ENCODE measurements around the gene CELA3B.

The CELA3B gene

GRCh38 chr1:21944733-21945073, 32.1 kb upstream of the CELA3B start:
- H3K4me1 ChIP-seq: no peaks in the 10 kb centered on the region
- no peaks in the 10 kb centered on the region for H3K27me3 ChIP-seq (ENCODE audit: control insufficient read depth, insufficient read depth, low read length)
- no peaks in the 10 kb centered on the region for H3K9me3 ChIP-seq (ENCODE audit: control insufficient read depth, low read length)
- no peaks in the 10 kb centered on the region for H3K36me3 ChIP-seq (ENCODE audit: control insufficient read depth, insufficient read depth, low read length)
- H3K4me3 ChIP-seq (ENCODE audit: low read depth, low read length): no peak overlapping the region
- H3K4me2 ChIP-seq (ENCODE audit: low read length): no peak overlapping the region
- no peak overlapping the region for H3K9ac ChIP-seq
- TF ChIP-seq CTCF (IDR thresholded peaks at IDR 0.05): no peak
- no peak overlapping the region for H3K27ac ChIP-seq
- H3K79me2 ChIP-seq: no peaks in the 10 kb centered on the region
- H2AFZ ChIP-seq: no peak overlapping the region

- no peak overlapping the region for H3K9ac ChIP-seq
- H3K27me3 ChIP-seq (ENCODE audit: control insufficient read depth, insufficient read depth, low read length): no peaks in the 10 kb centered on the region
- H3K4me2 ChIP-seq (ENCODE audit: low read length): no peak overlapping the region
- H3K4me1 ChIP-seq: no peaks in the 10 kb centered on the region
- no peak overlapping the region for H3K27ac ChIP-seq
- no peaks in the 10 kb centered on the region for H3K79me2 ChIP-seq
- H2AFZ ChIP-seq: no peak overlapping the region
- no peak overlapping the region for H3K4me3 ChIP-seq (ENCODE audit: low read depth, low read length)
- H3K36me3 ChIP-seq (ENCODE audit: control insufficient read depth, insufficient read depth, low read length): no peaks in the 10 kb centered on the region
- TF ChIP-seq CTCF (IDR thresholded peaks at IDR 0.05): no peak
- no peaks in the 10 kb centered on the region for H3K9me3 ChIP-seq (ENCODE audit: control insufficient read depth, low read length)
Measured at GRCh38 chr1:21946836-21947587, 29.8 kb upstream of the CELA3B start.

DNA sequence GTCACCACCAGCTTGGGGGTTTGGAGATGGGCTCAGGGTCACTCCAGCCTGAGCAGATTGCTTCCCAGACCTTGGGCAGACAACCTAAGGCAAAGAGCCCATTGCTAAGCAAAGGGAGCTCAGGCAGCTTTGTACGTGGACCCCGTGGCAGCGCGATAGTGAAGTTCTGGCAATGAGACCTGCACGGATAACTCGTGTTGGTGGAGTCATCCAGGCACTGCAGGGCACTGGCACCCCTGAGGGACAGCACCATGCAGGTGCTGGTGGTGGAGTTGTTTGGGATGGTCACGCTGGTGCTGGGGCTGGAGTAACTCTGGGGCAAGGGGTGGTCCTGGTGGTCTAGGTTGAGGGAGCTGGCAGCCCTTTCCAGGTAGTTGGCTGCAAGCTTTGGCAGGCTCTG, 26.1 kb upstream of the CELA3B start:
- Histone ChIP-seq H3K4me3 (ENCODE audit: low read depth, low read length) (no peak overlapping the region), H3K9me3 (ENCODE audit: control insufficient read depth, low read length) (no peaks in the 10 kb centered on the region), H3K4me1 (no peaks in the 10 kb centered on the region), H3K4me2 (ENCODE audit: low read length) (no peak overlapping the region), H3K79me2 (no peaks in the 10 kb centered on the region), H3K9ac (no peak overlapping the region), H3K27ac (no peak overlapping the region), H3K36me3 (ENCODE audit: control insufficient read depth, insufficient read depth, low read length) (no peaks in the 10 kb centered on the region), H2AFZ (no peak overlapping the region), H3K27me3 (ENCODE audit: control insufficient read depth, insufficient read depth, low read length) (no peaks in the 10 kb centered on the region)
- no peak for TF ChIP-seq CTCF (IDR thresholded peaks at IDR 0.05)

GRCh38 chr1:21951226-21951870, 25.5 kb upstream of the CELA3B start:
- no peaks in the 10 kb centered on the region for H3K36me3 ChIP-seq (ENCODE audit: control insufficient read depth, insufficient read depth, low read length)
- no peak overlapping the region for H3K27ac ChIP-seq
- no peak for TF ChIP-seq CTCF (IDR thresholded peaks at IDR 0.05)
- H3K4me1 ChIP-seq: no peaks in the 10 kb centered on the region
- H3K27me3 ChIP-seq (ENCODE audit: control insufficient read depth, insufficient read depth, low read length): no peaks in the 10 kb centered on the region
- H3K9ac ChIP-seq: no peak overlapping the region
- H2AFZ ChIP-seq: no peak overlapping the region
- no peaks in the 10 kb centered on the region for H3K9me3 ChIP-seq (ENCODE audit: control insufficient read depth, low read length)
- H3K4me3 ChIP-seq (ENCODE audit: low read depth, low read length): no peak overlapping the region
- H3K4me2 ChIP-seq (ENCODE audit: low read length): no peak overlapping the region
- no peaks in the 10 kb centered on the region for H3K79me2 ChIP-seq

Measured in parathyroid adenoma (tissue), 2 donors.